Spleen (tissue), 7 donors: ENCODE results near the gene MFSD12.

Source experiments
- CTCF ChIP-seq, 11 experiments: fragments of 200-600 bp in 7 of 11; fragments of 450-650 bp in 4 of 11; sonication (generic) in 4 of 11; IDR thresholded peaks in 8 of 11; conservative IDR thresholded peaks in 3 of 11; 1 replicate in 7 of 11; 2 replicates in 4 of 11; pipeline versions ENCODE4 v1.4.0 to v1.8.0; 2016 to 2021; ENCODE audit warnings: antibody characterized with exemption in 11 of 11, inconsistent platforms in 4 of 11, mild to moderate bottlenecking in 1 of 11
- POLR2A ChIP-seq, 3 donors: fragments of 450-650 bp; IDR thresholded peaks; one replicate each; pipeline ENCODE4 v1.5.1; 2017; ENCODE audit warnings: antibody characterized with exemption in 3 of 3, mild to moderate bottlenecking in 1 of 3
- POLR2AphosphoS5 ChIP-seq, 3 donors: sonication (generic); formaldehyde crosslinking; IDR thresholded peaks; one replicate each; pipeline ENCODE4 v1.5.1; 2017; ENCODE audit warnings: antibody characterized with exemption in 3 of 3
- donor health status: DM: no; HTN: no; CAD: no; lungs with moderate emphysema.
- donor health status: DM: no; HTN: no; CAD: no.
- donor health status: DM: no; HTN: no; CAD: no.

- TF ChIP-seq CTCF (IDR thresholded peaks at IDR 0.05 in 8 of 11, conservative IDR thresholded peaks at IDR 0.05 in 3 of 11) (no peak), POLR2AphosphoS5 (IDR thresholded peaks at IDR 0.05) (peak in 1 of 3 donors; percentile 50), POLR2A (IDR thresholded peaks at IDR 0.05) (no peak)
These were observed 25.7 kb downstream of the MFSD12 start for GRCh38 chr19:3531716-3532115.
